GM18505 (cell line): ENCODE results near the gene GRID2.

ENCODE experiments used
- ATAC-seq: cut with Tn5 transposase; IDR thresholded peaks from one replicate; pipeline ENCODE4 v1.9.1; 2021; ENCODE audit not compliant: unreplicated experiment
- POLR2A ChIP-seq: IDR thresholded peaks from 4 replicates; pipeline ENCODE4 v1.6.1; 2011; ENCODE audit warnings: borderline replicate concordance; ENCODE audit not compliant: insufficient read depth, insufficient read length; ENCODE audit errors: extremely low read depth

Gene GRID2

GRCh38 chr4:93183576-93183975, 879.8 kb downstream of the GRID2 start:
- no peak for TF ChIP-seq POLR2A
- no peak for ATAC-seq

DNA sequence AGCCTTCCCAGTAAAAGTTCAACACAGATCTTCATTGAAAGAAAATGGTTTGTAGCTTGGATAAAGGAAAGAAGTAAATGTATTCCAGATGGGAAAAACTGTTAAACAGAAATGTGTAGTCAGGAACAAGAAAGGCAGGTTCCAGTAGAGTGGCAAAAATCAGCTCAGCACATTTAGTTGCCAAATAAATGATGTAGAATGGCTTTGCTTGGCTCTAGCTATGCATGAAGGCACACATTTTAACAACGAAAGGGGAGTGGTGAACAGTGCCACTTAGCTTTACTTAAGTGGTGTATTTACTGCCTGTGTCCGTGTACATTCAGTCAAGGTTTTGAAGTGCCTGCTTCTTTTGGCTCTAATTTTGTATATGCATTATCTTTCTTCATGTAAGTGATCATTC, 880.3 kb downstream of the GRID2 start:
- no peak for ATAC-seq
- TF ChIP-seq POLR2A, result no peak

DNA sequence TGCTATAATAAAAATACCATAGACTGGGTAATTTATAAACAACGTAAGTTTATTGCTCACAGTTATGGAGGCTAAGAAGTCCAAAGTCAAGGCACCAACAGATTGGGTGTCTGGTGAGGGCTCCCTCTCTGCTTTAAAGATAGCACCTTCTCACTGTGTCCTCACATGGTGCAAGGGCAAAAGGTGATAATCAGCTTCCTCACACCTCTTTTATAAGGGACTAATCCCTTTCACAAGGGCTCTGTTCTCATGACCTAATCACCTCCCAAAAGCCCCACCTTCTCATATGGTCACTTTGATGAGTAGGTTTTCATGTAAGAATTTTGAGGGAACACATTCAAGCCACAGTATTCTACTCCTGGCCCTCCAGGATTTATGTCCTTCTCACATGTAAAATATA, 883.1 kb downstream of the GRID2 start:
- no peak for ATAC-seq
- TF ChIP-seq POLR2A, result no peak

DNA sequence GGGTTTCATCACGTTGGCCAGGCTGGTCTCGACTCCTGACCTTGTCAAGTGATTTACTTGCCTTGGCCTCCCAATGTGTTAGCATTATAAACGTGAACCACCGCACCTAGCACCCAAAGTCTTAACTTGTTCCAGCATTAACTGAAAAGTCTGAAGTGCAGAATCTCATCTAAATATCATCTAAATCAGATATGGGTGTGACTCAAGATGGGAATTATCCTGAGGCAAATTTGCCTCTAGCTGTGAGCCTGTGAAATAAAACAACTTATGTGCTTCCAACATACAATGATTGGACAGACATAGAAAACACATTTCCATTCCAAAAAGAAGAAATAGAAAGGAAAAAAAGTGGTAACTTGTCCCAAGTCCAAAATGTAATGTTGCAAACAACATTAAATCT, 883.7 kb downstream of the GRID2 start:
- no peak for TF ChIP-seq POLR2A
- no peak for ATAC-seq

DNA sequence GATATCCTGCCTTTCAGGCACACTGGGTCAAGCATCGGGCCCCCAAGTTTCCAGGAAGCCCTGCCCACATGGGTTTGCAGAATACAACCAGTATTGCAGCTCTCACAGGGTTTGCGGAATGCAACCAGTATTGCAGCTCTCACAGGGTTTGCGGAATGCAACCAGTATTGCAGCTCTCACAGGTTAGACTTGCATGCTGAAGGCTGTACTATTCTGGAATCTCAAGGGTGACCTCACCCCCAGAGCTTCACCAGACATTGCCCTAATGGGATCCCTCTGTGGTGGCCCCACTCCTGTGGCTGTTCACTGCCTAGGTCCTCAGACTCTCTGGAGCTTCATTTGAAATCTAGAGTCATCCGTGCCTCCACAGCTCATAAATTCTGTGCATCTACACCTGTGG, 884.1 kb downstream of the GRID2 start:
- no peak for TF ChIP-seq POLR2A
- no peak for ATAC-seq

- ATAC-seq, result no peak
Measured at GRCh38 chr4:93199492-93199891, 895.7 kb downstream of the GRID2 start.

GRCh38 chr4:93201471-93202096, 897.8 kb downstream of the GRID2 start:
- TF ChIP-seq POLR2A, result no peak
- no peak for ATAC-seq

More at GRCh38 chr4:93199492-93199891, 895.7 kb downstream of the GRID2 start:
- TF ChIP-seq POLR2A, result no peak

GRCh38 chr4:93203708-93204107, 899.9 kb downstream of the GRID2 start:
- no peak for TF ChIP-seq POLR2A
- no peak for ATAC-seq

GRCh38 chr4:93212250-93212649, 908.5 kb downstream of the GRID2 start:
- no peak for TF ChIP-seq POLR2A
- no peak for ATAC-seq

DNA sequence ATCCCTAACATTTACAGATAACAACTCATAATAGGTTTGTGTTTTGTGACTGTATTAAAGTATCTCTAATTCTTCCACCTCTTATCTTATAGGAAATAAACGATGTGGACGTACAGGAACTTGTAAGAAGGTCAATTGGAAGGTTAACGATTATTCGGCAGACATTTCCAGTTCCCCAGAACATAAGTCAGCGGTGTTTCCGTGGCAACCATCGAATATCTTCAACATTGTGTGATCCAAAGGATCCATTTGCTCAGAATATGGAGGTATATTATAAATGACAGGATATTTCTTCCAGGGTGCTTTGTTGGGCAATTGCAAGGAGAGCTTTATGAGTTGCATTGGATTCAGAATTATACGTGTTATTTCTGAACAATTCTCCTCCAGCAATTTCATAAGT, 912.9 kb downstream of the GRID2 start:
- TF ChIP-seq POLR2A, result no peak
- ATAC-seq, result no peak

DNA sequence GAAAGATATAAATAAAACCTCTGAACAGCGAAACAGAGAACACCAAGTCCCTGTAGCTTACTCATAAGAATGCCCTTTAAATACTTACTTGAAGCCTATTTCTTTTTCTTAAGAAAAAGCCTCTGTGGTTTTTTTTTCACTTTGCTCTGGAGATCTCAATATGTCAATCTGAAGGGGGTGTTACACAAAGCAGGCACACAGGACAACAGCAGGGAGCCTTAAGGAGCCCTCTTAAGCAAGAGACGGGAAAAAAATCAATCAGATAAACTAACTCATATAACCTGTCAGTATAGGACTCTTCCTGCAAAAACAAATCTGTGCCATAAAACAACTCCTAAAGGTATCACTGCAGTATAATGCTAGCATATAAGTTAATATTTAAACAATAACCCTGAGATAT, 913.7 kb downstream of the GRID2 start:
- no peak for ATAC-seq
- TF ChIP-seq POLR2A, result no peak

GRCh38 chr4:93221771-93222170, 918.0 kb downstream of the GRID2 start:
- no peak for ATAC-seq
- TF ChIP-seq POLR2A, result no peak

- ATAC-seq, result no peak
- TF ChIP-seq POLR2A, result no peak
Measured at GRCh38 chr4:93228021-93228420, 924.3 kb downstream of the GRID2 start.

- no peak for ATAC-seq
- no peak for TF ChIP-seq POLR2A
Measured at GRCh38 chr4:93232883-93233282, 929.1 kb downstream of the GRID2 start.

DNA sequence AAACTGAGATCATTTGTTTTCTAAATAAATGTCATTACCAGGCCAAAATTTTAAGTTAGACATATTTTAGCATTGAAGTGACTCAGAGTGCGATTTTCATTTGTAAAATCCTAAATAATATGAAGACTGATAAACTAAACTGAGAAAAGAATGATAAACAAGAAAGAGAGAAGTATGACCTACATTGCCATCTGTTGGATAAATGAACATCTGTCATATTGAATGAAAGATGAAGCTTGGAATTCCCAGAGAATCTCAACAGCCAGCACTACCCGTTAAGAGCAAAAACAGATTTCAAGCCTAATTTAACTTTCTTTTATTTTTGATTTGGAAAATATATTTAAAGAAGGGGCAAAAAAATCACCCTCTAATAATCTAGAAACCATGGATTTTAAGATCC, 933.8 kb downstream of the GRID2 start:
- no peak for ATAC-seq
- no peak for TF ChIP-seq POLR2A
